Measurements from ENCODE around the gene NIPSNAP2.
"Not testable (repeated sequence)": the region's sequence is repeated elsewhere in the genome, so short reads cannot be mapped to it uniquely, and the experiment has no call there.

DNA sequence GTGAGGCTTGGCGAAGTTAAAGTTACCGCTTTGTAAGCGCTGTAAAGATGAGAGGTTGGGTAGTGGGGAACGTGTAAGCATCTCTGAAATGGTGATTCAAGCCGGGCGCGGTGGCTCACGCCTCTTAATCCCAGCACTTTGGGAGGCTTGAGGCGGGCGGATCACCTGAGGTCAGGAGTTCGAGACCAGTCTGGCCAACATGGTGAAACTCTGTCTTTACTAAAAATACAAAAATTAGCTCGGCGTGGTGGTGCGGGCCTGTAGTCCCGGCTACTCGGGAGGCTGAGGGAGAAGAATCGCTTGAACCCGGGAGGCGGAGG lies 12.1 kb upstream of the NIPSNAP2 start:
- TF ChIP-seq SP1 (IDR thresholded peaks at IDR 0.05); FOXM1 (IDR thresholded peaks at IDR 0.05; ENCODE audit: borderline replicate concordance); NFRKB (IDR thresholded peaks at IDR 0.05); L3MBTL2 (conservative IDR thresholded peaks at IDR 0.05); LEF1 (IDR thresholded peaks at IDR 0.05; ENCODE audit: borderline replicate concordance): not testable (repeated sequence)
